Stimulated activated CD8-positive, alpha-beta memory T cell treated with anti-CD3 and anti-CD28 coated beads, Interleukin-15, amount 100 ng/mL, for 4 hours (primary cell): ENCODE measurements around the gene JPH3.
"Not testable (repeated sequence)": the region's sequence is repeated elsewhere in the genome, so short reads cannot be mapped to it uniquely, and the experiment has no call there.

Source experiments
- DNase-seq, 2 donors: peaks; one replicate each; pipeline ENCODE4 v3.0.0-alpha.2; 2020; ENCODE audit warnings: low read depth in 2 of 2

JPH3 gene

DNA sequence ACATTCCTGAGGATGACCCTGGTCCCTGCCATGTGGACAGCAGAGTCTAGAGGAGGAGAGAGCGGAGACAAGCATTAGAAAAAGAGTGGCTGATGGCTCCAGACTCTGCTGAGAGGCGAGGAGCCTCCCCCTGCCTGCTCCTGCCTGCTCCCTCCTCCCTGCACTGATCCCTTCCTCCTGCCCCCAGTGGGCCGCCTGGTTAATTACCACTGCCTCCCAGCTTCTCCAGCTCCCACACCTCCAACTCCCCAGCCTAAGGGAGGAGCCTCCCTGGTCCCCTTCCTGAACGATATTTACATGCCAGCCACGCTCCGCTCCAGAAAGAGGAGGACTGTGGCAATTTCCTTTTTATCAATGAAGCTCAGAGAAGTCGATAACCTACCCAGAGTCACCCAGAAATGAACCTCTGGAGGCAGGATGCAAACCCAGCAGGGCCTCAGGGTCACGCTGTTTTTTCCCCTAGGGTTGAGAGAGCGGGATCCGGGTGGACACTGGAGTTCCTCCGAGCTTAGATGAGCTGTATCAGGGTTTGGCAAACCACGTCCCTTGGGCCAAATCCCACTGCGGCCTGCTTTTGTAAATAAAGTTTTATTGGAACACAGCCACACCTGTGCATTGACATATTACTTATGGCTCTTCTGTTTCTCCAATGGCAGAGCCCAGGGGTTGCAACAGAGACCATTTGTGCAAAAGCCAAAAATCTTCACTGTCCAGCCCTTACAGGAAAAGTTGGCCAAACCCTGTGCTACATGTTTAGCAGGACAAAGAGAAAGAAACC, 27.1 kb upstream of the JPH3 start:
- no peak for DNase-seq

DNA sequence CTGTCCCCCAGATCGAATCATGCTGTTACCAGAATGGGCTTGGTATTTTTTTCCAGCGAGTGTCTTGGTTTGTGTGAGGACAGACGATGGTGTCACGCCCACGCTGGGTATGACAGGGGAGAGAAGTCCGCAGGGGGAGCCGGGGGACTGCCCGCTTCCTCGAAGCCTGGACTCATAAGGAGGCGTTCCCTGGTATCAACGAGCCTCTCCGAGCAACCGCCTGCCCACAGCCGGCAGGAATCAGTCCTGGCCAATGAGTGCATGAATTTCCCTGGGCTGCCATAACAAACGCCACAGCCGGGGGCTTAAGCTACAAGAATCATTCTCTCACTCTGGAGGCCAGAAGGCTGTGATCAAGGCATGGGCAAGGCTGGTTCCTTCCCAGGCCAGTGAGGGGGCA, 26.1 kb upstream of the JPH3 start:
- DNase-seq = no peak

DNA sequence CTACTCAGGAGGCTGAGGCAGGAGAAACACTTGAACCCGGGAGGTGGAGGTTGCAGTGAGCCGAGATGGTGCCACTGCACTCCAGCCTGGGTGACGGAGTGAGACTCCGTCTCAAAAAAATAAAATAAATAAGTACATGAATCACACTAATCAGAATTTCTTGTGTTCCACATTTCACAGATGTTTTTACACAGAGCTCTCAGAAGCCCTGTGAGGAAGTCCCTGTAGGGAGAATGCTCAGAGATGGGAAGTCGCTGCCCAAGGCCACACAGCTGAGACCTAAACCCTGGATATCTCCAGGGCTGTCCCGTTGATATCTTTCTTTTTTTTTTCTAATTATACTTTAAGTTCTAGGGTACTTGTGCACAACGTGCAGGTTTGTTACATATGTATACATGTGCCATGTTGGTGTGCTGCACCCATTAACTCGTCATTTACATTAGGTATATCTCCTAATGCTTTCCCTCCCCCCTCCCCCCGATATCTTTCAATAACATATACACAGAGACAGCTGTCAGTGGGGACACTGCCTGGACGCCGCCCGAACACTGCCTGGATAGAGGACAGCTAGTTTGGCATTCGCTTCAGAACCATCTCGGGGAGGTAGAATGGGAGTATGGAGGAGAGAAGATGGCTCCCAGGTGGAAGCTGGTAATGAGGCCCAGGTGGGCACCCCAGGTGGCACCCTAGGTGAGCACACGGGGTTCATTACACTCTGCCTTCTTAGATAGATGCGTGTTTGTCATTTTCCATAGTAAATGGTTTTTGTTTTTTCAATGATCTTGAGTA, 24.0 kb upstream of the JPH3 start:
- not testable (repeated sequence) for DNase-seq

DNA sequence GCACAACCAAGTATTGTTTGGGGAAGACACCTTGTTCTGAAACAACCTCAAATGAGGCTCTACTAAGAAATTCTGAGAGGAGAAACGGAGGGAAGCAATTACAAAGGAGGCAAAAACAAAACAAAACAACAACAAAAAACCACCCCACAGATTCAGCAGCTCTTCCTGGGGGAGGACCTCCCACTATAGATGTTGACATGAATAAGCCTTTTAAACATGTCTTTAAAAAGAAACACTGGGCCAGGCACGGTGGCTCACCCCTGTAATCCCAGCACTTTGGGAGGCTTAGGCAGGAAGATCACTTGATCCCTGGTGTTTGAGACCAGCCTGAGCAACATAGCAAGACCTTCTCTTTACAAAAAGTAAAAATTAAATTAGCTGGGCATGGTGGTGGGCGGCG, 22.6 kb upstream of the JPH3 start:
- no peak for DNase-seq

DNA sequence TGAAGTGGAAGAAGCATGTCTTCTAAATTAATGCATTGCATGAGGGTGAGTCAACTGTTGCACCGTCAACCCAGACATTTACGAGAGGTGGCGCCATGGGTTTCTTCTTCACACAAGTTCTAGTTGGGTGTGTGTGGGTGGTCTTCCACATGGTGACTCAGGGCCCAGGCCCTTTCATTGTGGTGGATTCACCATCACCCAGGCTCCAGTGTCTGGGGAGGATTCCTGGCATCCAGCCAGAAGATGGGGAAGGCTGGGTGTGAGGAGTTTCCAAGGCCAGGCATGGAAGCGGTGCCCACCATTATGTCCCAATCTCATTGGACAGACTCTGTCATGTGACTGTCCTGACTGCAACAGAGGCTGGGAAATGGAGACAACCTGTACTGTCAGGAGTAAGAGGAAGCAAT, 21.4 kb upstream of the JPH3 start:
- no peak for DNase-seq

DNA sequence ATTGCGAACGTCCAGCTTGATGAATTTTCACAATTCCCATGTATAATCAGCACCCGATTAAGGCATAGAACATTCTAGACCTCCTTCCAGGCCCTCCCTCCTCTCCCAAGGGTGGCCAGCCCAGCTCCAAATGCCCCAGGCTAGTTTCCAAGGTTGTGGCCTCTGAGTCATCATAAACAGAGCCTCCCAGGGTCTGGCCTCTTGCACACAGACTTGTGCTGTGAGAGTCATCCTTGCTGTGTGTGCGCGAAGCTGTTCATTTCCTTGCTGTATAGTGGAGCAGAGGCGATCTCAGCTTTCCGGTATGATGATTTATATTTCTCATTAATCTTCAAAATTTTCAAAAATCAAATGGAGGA, 20.5 kb upstream of the JPH3 start:
- no peak for DNase-seq

DNA sequence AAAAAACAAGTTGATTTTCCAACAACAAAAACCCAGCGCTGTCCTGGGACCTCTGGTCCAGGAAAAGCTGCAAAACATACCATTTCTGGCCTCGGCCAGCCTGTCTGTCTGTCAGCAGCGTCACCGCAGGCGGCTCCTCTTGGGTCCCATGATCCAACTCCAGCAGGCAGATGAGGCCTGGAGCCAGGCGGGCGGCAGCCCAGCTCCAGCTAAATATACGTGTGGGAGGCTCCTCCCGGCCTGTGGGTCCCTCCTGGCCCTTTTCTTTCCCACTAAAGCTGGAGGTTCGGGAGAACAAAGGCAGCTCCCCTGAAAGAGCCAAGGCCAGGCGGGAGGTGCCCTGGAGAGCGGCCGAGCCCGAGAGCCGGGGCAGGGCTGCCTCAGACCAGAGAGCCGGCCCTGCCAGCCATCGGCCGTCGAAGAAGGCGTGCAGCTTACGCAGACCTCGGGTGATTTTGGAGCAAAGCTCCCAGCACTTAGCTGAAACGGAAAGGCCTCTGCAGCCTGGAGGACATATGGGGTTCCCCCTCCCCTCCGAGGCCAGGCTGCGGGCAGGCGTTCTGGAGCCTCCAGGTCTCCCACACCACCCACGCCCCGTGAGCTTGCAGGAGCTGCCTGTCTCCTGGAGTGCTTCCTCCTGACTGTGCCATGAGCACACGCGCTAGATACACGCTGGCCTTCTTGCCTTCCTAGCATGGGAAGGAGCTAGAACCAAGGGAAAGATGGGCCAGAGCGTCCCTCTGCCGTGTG, 19.9 kb upstream of the JPH3 start:
- DNase-seq = no peak

DNA sequence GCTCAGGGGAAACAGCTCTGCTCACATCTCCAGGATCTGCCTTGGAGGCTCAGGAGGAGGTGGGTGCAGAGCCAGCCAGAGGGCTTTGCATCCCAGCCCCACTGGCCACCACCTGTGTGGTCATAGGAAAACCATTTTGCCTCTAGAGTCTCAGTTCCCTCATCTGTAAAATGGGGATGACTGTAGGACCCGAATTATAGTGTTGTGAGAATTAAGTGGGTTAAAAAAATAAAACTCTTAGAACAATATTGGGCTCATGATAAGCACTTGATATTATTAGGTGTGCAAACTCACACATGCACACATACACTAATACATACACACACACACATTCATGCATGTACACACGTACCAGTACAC, 19.4 kb upstream of the JPH3 start:
- no peak for DNase-seq

DNA sequence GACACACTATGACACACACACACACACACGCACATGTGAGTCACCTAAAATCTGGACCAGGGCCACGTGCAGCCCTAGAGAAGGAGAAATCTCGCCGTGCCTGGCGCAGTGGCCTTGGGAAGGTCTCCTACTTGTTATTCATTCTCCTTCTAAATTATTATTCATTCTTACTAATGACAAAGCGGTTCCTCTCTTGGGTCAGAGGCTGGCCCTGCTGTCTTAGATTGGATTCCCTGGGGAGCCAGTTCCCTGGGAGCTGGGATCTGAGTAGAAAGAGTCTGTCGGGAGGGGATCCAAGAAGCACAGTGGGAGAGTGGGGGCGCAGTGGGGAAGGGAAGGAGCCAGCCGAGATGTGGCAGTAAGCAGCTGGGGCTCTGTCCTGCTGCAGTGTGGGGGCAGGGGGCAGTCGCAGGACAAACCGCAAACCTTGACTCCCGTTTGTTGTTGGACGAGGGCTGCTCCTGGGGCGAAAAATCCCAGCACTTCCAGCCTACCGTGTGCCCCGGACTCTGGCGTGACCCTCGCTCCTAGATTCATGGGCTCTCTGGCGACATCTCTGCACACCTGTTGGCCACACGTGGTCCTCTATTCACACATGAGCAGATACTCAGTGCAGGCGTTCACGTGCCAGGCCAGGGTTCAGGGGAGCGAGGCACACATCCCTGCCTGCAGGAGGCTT, 18.7 kb upstream of the JPH3 start:
- DNase-seq = no peak

DNA sequence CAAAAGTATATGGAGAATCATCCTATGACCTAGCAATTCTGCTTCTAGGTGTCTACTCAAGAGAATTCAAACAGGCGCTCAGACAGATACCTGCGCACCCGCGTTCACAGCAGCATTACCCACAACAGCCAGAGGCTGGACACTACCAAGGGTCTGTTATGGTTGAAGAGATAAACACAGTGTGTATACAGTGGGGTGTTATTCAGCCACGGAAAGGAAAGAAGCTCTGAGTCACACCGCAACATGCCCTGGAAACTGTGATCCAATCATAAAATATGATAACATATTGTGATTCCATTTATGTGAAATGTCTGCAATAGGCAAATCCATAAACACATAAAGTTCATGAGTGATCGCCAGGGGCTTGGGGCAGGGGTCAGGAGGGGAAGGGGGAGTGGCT, 18.0 kb upstream of the JPH3 start:
- no peak for DNase-seq

DNA sequence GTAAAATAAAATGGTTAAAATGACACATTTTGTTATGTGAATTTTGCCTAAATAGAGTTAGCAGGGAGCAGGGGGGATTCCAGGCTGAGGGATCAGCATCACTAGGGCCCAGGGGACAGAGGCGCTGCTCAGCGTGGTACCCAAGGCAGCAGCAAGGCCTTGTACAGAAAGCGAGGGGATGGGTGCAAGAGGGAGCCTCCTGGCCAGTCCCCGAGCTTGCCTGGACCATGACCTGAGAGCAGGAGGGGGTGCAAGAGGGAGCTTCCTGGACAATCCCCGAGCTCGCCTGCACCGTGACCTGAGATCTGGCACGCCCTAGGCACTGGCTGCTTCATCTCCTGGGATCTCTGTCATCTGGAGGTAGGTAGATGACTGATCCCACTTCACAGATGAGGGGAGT, 17.3 kb upstream of the JPH3 start:
- DNase-seq = no peak

DNA sequence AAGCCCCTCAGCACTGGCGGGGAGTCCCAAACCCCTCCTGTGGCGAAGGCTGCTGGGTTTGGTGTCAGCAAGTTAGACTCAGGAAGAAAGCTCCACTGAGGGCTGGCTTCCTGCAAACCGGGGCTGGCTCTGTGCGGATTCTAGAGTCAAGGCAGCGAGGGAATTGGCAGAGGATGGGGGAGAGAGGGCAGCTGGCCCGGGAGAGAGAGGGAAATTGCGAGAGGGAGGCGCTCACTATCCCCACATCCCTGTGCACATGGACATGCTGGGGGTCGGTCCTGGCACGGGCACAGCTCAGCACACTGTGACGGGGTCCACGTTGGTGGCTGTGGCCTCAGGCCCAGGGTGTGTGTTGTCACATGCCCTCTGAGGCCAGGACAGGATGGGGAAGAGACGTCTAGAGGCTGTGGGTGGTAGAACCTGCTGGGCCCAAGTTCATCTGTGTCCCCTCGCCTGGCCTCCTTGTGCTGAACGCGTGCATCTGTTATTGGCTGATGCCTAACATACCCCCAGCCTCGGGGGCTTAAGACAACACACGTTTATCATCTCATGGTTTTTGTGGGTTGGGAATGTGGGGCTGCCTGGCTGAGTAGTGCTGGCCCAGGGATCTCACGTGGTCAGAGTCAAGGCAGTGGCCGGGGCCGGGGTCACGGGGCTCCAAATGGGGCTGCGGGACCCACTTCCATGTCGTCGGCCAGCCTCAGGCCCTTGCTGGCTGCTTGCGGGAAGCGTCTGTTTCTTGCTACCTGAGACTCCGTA, 16.7 kb upstream of the JPH3 start:
- no peak for DNase-seq

DNA sequence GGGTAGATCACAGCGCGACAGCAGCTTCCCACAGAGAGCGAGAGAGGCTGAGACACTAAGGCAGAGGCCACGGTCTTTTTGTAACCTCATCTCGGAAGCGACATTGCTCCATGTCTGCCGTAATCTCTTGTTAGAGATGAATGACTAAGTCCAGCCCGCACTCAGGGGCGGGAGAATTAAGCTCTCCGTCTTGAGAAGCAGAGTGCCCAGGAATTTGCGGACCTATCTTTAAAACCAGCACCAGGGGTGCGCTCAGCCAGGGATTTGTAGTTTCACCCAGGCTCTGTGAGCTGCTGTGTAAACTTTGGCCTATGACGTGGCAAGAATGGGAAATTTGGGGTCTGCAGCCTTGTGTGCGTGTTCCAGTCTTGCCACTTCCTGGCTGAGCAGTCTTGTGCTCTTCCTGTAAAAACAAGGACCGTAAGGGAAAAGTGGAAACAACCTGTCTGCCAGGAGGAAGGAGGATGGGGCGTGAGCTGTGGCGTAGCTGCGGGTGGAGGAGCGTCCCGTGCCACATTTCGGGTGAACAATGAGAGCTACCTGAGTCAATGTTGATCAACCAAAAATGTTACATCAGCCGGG, 16.0 kb upstream of the JPH3 start:
- DNase-seq = no peak

DNA sequence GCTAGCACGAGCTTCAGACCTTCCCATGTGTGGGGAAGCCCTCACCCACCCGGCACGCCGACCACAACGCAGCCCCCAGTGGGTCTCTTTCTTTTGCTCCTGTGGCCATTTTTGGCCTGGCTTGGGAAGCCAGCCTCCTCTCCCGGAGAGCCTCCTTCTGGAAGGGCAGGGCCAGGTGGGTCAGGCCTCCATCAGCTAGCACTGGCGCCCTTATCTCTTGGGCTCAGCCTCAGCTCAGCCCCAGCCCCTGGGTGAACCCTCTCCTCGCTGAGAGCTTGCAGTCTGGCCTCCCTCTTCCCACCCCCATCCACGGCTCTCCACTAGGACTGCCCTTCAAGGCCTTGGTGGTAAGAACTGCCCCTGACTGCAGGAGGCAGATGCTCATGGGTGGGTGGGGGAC, 14.7 kb upstream of the JPH3 start:
- DNase-seq = no peak

DNA sequence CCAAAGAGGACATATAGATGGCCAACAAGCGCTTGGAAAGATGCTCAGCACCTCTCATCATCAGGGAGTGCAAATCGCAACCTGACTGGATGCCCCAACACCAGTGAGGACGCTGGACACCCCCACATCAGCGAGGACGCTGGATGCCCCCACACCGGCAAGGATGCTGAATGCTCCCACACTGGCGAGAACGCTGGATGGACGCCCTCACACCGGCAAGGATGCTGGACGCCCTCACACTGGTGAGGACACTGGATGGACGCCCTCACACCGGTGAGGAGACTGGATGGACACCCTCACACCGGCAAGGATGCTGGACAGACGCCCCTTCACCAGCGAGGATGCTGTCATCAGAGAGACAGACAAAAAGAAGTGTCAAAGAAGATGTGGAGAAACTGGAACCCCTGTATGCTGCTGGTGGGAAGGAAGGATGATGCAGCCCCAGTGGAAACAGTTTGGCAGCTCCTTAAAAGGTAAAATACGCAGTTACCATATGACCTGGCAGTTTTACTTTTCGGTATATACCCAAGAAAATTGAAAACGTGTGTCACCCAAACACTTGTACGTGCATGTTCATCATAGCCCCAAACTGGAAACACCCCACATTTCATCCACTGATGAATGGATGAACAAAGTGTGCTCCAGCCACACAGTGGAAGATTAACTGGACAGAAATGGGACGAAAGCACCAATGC, 10.1 kb upstream of the JPH3 start:
- DNase-seq = no peak

DNA sequence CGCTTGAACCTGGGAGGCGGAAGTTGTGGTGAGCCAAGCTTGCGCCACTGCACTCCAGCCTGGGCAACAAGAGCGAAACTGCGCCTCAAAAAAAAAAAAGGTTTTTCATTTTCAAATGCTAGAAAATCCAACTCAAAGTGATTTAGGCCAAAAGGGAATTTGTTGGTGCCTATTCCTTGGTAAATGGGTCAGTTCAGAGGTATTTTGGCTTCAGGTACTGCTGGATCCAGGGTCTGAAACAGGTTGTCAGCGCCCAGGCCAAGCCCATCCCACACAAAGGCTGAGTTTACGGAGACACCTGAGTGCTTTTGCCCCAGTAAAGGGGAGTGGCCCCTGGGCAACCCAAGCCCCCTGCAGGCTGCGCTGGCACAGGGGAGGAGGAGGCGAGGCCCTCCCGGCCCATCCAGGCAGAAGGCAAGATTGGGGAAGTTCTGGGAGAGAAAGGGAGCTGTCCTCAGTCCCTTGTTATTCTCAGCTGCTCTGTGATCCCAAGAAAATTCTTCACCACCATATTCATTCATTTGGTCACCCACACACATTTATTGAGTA, 8.5 kb upstream of the JPH3 start:
- DNase-seq = no peak

DNA sequence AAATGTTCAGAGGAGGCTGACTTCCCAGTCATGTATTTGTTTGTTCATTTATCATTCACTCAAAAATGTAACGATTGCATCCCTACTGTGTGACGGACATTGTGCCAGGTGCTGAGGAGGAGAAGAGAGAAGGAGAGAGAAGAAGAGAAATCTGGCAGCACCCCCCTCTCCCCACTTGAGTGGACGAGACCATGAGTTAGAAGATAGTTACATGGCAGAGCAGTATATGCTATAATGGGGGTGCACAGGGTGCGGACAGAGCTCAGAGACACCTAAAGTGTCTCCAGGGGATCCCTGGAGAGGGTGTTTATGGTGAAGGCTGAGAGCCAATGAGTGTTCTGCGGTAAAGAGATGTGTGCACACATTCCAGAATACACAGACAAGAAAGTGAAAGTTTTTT, 6.6 kb upstream of the JPH3 start:
- no peak for DNase-seq

DNA sequence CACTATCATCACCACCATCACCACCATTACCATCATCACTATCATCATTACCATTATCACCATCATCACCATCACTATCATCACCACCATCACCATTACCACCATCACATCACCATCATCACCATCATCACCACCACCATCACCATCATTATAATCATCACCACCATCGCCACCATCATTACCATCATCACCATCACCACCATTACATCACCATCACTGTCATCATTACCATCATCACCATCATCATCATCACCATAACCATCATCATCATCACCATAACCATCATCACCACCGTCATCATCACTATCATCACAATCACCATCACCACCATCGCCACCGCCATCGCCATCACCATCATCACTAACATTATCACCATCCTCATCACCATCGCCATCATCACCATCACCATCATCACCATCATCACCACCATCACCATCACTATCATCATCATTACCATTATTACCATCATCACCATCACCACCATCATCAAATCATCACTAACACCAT, 4.9 kb upstream of the JPH3 start:
- DNase-seq = no peak

DNA sequence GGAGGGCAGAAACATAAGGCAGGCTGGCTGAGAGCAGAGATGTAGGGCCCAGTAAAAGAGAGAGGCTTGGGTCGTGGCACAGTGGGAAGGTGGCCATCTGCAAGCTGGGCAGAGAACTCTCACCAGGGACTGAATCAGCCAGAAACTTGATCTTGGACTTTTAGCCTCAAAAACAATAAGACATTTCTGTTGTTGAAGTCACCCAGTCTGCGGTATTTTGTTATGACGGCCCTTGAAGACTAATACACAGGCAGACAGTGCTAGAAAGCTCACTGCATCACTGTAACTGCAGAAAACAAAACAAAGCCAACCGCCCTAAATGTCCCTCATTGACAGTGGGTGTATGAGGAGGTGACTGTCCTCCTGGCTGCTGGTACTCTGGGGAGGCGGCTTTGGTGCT, 3.9 kb upstream of the JPH3 start:
- no peak for DNase-seq

DNA sequence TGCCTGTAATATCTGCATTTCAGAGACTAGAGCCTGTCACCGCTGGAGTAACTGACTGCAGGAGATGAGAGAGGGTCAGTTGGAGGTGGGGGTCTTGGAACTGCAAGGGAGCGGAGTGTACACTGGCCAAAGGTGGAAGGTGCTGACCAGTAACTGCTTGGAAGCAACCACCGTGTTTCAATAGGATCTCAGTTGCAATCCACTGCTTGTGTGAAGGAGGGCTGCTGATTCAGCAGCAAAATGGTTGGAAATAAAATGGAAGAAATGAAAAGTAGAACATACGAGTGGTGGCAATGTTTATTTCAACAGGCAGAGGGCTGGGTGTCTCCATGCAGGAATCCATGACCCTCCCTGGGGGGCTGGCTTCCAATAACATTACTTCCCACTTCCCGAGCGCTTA, 2.1 kb upstream of the JPH3 start:
- no peak for DNase-seq
